Activated T-helper 17 cell treated with anti-CD3 and anti-CD28 coated beads, Interleukin-2, amount 50 U/mL, for 72 hours (primary cell): ENCODE data around the gene TMEM238L. TPM values are rescaled to one million over a fixed set of nuclear protein-coding genes. Genes with fewer than 3 reads are reported as not detected.

Experiments used
- ATAC-seq: fragments of 150-1000 bp; cut with Tn5 transposase; replicated peaks from 2 replicates; pipeline ENCODE4 v1.10.0; 2021; ENCODE audit warnings: mild to moderate bottlenecking, moderate library complexity
- H3K27ac Mint-ChIP-seq: one replicate; pipeline ENCODE4 v1.8.0; 2022; ENCODE audit warnings: mixed read lengths
- H3K27me3 Mint-ChIP-seq: one replicate; pipeline ENCODE4 v1.8.0; 2022; ENCODE audit warnings: mixed read lengths
- H3K36me3 Mint-ChIP-seq: one replicate; pipeline ENCODE4 v1.8.0; 2022; ENCODE audit warnings: low read depth, mild to moderate bottlenecking, mixed read lengths
- H3K4me1 Mint-ChIP-seq: one replicate; pipeline ENCODE4 v1.8.0; 2022; ENCODE audit warnings: mixed read lengths
- H3K4me3 Mint-ChIP-seq: one replicate; pipeline ENCODE4 v1.8.0; 2022; ENCODE audit warnings: mild to moderate bottlenecking, mixed read lengths
- H3K9me3 Mint-ChIP-seq: one replicate; pipeline ENCODE4 v1.8.0; 2022; ENCODE audit warnings: mixed read lengths
- total RNA-seq, 2 donors: library from RNA; stranded (reverse); gene quantifications; one replicate each; pipeline ENCODE4 v1.2.3, GENCODE V29; 2022

TMEM238L gene
- total RNA-seq, 2 donors from 2014 or later = not detected

GRCh38 chr17:10775058-10775457, 28.8 kb downstream of the TMEM238L start:
- ATAC-seq = no peak
- H3K9me3 Mint-ChIP-seq = peaks cover 15% of the 10 kb centered on the region
- H3K4me3 Mint-ChIP-seq = no peak overlapping the region
- H3K27ac Mint-ChIP-seq = no peak overlapping the region
- no peaks in the 10 kb centered on the region for H3K36me3 Mint-ChIP-seq
- no peaks in the 10 kb centered on the region for H3K4me1 Mint-ChIP-seq
- H3K27me3 Mint-ChIP-seq = peaks cover 6% of the 10 kb centered on the region

DNA sequence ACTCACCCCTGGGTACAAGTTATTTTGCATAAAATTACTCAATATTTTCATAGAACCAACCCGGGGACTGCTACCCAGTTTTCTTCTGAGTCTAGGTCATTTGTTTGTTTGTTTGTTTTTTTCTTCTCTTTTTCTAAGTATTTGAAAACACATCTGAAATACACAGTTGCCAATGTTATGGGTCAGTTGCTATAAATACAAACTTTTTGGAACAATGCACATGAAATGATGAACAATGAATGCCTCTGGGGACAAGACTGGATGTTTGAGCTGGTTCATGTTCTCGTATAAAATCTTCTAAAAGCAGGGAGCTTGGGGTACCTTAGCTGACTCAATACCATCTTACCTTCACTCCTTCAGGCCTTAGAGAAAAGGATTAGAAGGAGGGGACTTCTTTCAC, 30.5 kb downstream of the TMEM238L start:
- Mint-ChIP-seq H3K36me3 (no peaks in the 10 kb centered on the region), H3K4me1 (no peaks in the 10 kb centered on the region), H3K27ac (no peak overlapping the region), H3K4me3 (no peak overlapping the region), H3K27me3 (peaks cover 6% of the 10 kb centered on the region), H3K9me3 (peaks cover 15% of the 10 kb centered on the region)
- ATAC-seq = no peak

DNA sequence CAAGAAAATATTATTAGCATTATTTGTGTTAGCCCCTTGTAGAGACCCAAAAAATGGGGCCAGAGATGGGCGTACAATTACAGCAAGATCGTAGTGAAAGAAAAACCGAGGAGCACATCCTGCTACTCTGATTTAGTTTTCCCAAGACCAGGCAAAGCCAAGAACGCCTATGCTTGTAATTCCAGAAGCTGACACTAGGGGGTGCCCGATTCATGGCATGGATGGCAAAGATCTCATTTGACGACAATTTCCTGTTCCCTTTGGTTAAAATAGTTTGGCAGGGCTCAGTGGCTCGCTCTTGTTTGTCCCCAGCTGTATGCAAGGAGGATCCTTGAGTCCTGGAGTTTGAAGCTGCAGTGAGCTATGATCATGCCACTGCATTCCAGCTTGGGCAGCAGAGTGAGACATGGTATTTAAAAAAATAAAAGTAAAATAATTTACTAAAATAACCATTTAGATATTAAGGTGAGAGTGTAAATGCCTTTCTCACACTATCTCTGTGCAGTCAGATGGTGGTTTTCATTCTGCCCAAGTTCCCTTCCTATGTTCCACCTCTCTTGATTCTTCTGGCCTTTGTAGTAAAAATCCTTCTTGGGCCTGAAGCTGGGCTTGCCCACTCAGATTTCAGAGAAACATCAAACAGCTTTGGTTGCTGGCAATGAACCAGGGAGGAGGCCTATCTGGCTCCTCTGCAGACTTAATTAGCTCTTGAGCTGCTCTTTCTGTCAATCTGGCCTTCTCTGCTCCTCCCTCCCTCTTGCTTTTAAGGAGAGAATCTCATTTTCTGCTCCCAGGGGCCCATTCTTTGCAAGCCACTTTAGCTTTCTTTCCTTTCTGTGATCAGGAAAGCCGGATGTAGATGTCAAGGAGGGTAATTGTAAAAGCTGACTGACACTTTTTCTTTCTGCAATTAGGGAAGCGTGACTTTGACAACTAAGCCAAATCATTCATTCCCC, 31.2 kb downstream of the TMEM238L start:
- Mint-ChIP-seq H3K9me3 (peaks cover 15% of the 10 kb centered on the region), H3K4me1 (no peaks in the 10 kb centered on the region), H3K27ac (no peak overlapping the region), H3K27me3 (peaks cover 6% of the 10 kb centered on the region), H3K36me3 (no peaks in the 10 kb centered on the region), H3K4me3 (no peak overlapping the region)
- no peak for ATAC-seq

DNA sequence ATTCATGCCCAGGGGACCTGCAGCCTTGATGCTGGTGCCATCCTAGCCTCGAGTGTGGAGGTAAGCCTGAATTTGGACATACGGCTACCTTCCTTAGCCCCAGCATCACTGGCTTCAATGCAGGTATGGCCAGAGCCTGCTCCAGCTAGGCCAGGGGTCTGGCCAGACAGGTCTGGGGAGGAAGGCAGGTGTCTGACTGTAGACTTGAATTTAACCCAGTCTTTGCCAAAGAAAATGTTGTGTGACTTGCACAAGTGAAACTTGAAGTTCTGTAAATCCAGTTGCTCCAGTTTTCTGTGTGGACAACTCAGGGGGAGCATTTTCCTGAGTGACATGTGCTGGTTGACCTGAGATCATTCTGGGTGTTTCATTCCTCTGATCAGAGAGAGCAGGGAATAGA, 32.8 kb downstream of the TMEM238L start:
- no peaks in the 10 kb centered on the region for H3K4me1 Mint-ChIP-seq
- H3K27ac Mint-ChIP-seq = no peak overlapping the region
- peaks cover 6% of the 10 kb centered on the region for H3K27me3 Mint-ChIP-seq
- no peak for ATAC-seq
- H3K4me3 Mint-ChIP-seq = no peak overlapping the region
- H3K36me3 Mint-ChIP-seq = no peaks in the 10 kb centered on the region
- H3K9me3 Mint-ChIP-seq = peaks cover 15% of the 10 kb centered on the region

DNA sequence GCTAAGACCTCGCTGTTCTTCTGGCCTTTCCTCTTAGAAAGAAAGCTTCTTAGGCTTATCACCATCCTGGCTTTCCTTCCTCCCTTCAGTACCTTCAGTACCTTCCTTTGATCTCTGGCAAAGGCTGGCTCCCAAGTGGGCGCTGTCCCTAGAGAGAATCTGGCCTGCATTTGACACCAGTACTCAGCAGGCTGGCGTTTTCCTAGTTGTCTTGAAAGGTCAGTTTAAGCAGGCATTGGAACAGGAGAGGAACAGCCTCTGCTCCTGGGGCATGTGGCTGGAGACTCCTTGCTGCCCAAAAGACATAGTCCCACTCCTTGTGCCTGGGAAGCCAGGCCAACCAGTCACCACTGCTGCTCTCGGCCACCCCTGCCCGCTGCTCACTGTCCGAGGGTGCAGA, 34.1 kb downstream of the TMEM238L start:
- Mint-ChIP-seq H3K27ac (no peak overlapping the region), H3K27me3 (no peaks in the 10 kb centered on the region), H3K36me3 (no peaks in the 10 kb centered on the region), H3K4me3 (no peak overlapping the region), H3K4me1 (no peaks in the 10 kb centered on the region), H3K9me3 (peaks cover 9% of the 10 kb centered on the region)
- no peak for ATAC-seq

DNA sequence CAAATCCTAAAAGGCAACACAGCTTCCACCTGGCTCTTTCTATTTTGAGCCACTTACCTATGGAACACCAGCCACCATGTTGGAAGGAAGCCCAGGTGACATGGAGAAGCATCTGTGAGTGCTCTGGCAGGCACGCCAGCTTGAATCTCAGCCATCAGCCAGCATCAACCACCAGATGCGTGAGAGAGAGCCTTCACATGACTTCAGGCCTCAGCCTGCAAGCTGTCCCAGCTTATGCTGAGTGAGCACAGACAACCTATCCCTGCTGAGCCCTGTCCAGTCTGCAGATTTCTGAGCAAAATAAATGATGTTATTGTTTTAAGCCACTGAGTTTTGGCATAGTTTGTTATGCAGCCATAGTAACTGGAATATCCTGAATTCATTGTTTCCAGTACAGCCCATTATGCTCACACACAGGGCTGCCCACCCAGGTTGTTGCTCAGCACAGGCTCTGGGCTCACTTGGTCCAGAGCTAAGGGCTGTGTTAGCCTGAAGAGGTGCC, 35.1 kb downstream of the TMEM238L start:
- no peak for ATAC-seq
- Mint-ChIP-seq H3K4me3 (no peak overlapping the region), H3K9me3 (peaks cover 9% of the 10 kb centered on the region), H3K27me3 (no peaks in the 10 kb centered on the region), H3K27ac (no peak overlapping the region), H3K4me1 (no peaks in the 10 kb centered on the region), H3K36me3 (no peaks in the 10 kb centered on the region)

DNA sequence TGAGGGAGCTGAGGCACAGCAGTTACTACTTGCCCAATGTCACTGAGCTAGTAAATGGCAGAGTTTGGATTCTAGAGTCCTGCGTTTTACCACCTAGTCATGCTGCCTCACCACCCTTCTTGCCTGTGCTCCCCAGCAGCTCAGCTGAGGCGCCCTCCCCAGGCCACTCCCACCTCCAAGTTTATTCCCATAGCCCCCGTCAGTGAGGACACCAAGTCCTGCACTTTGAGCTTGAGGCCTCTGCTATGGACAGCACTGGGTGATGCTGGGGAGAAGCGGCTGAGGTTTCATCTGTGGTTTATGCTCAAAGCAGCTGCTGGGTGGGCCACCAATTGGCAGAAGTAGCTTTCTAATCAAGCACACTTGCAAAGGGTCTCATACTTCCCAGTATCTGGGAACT, 36.7 kb downstream of the TMEM238L start:
- H3K4me3 Mint-ChIP-seq = no peak overlapping the region
- H3K4me1 Mint-ChIP-seq = no peaks in the 10 kb centered on the region
- H3K36me3 Mint-ChIP-seq = no peaks in the 10 kb centered on the region
- H3K9me3 Mint-ChIP-seq = peaks cover 7% of the 10 kb centered on the region
- no peak overlapping the region for H3K27ac Mint-ChIP-seq
- no peaks in the 10 kb centered on the region for H3K27me3 Mint-ChIP-seq
- ATAC-seq = no peak

GRCh38 chr17:10762037-10762436, 41.9 kb downstream of the TMEM238L start:
- Mint-ChIP-seq H3K27me3 (no peaks in the 10 kb centered on the region), H3K27ac (no peak overlapping the region), H3K4me3 (no peak overlapping the region), H3K36me3 (no peaks in the 10 kb centered on the region), H3K4me1 (no peaks in the 10 kb centered on the region), H3K9me3 (no peaks in the 10 kb centered on the region)
- no peak for ATAC-seq

DNA sequence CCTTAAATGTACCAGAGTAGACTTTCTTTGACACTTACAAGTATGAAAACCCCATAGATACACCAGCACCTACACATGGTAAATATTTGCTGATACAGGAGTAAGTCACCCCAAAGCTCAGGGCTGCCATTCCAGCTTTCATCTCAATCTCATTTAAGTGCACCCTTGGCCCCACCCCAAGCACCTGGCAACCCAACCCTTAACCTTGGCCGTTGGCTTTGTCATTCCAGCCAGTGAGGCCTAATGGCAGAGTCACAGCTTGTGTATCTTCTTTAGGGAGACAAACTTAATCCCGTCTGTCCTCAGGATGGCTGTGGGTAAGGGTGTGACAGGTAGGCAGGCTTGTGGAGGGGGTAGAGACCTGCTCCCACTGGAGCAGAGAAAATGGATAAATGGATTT, 42.6 kb downstream of the TMEM238L start:
- H3K36me3 Mint-ChIP-seq = no peaks in the 10 kb centered on the region
- H3K27me3 Mint-ChIP-seq = no peaks in the 10 kb centered on the region
- H3K9me3 Mint-ChIP-seq = no peaks in the 10 kb centered on the region
- H3K4me1 Mint-ChIP-seq = no peaks in the 10 kb centered on the region
- ATAC-seq = no peak
- no peak overlapping the region for H3K4me3 Mint-ChIP-seq
- no peak overlapping the region for H3K27ac Mint-ChIP-seq

DNA sequence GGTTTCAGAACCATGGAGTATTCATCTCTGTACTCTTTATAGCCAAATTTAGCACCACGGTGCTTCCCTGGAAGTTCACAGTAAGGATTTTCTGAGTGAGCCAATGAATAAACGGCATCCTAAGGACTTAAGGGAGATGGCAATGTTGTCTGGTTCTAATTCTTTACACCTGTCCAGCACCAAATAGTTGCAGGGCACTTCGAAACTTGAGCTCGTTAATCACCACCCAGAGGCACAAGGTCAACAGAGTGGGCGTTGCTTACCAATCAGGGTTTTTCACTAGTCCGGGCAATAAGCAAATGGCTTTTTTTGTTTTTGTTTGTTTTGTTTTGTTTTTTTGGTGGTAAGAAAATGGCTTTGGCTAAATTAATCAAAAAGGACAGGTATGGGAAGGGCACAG, 45.8 kb downstream of the TMEM238L start:
- no peak for ATAC-seq
- Mint-ChIP-seq H3K27ac (no peak overlapping the region), H3K4me3 (no peak overlapping the region), H3K27me3 (no peaks in the 10 kb centered on the region), H3K4me1 (no peaks in the 10 kb centered on the region), H3K9me3 (no peaks in the 10 kb centered on the region), H3K36me3 (no peaks in the 10 kb centered on the region)

DNA sequence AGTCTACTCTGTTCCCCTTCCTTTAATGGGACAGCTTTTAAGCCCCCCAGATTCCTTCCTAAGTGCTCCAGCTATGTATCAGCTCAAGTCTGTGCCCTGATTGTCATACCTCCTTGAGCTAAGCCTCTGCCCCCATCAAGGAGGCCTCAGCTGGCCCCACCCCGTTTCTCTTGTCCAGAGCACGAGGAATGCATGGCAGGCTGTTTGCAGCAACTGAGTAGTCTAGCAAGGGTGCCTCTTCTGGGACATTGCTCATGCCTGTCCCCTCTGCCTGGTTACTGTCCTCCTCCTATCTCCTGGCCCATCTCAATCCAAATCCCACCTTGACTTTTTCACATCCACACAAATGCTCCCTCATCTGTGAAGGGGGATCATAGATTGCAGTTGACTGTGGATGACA, 46.3 kb downstream of the TMEM238L start:
- H3K27me3 Mint-ChIP-seq = no peaks in the 10 kb centered on the region
- H3K27ac Mint-ChIP-seq = no peak overlapping the region
- H3K4me1 Mint-ChIP-seq = no peaks in the 10 kb centered on the region
- no peaks in the 10 kb centered on the region for H3K9me3 Mint-ChIP-seq
- no peaks in the 10 kb centered on the region for H3K36me3 Mint-ChIP-seq
- no peak overlapping the region for H3K4me3 Mint-ChIP-seq
- no peak for ATAC-seq

DNA sequence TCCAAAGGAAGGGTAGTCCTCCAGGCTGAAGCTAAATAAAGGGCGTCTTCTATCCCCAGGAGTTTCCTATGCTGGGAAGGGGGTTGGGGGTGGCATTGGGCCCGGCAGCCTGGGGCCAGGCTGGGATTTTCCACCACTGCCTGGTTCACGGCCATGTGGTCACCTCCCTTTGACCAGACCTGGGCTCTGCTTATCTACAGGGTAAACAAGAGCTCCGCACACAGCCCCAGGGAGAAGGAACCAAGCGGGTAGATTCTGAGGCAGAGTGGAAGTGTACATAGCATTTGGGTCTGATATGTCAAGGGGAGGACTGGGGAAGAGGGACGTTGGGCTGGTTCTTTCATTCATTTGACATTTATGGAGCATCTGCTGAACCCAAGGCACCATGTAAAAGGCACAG, 46.8 kb downstream of the TMEM238L start:
- Mint-ChIP-seq H3K27me3 (no peaks in the 10 kb centered on the region), H3K4me1 (no peaks in the 10 kb centered on the region), H3K27ac (no peak overlapping the region), H3K4me3 (no peak overlapping the region), H3K9me3 (no peaks in the 10 kb centered on the region), H3K36me3 (no peaks in the 10 kb centered on the region)
- ATAC-seq = no peak

- H3K9me3 Mint-ChIP-seq = no peaks in the 10 kb centered on the region
- no peak overlapping the region for H3K27ac Mint-ChIP-seq
- no peaks in the 10 kb centered on the region for H3K4me1 Mint-ChIP-seq
- no peaks in the 10 kb centered on the region for H3K36me3 Mint-ChIP-seq
- no peak overlapping the region for H3K4me3 Mint-ChIP-seq
- no peaks in the 10 kb centered on the region for H3K27me3 Mint-ChIP-seq
- no peak for ATAC-seq
Observed at GRCh38 chr17:10756619-10757018, 47.3 kb downstream of the TMEM238L start.

DNA sequence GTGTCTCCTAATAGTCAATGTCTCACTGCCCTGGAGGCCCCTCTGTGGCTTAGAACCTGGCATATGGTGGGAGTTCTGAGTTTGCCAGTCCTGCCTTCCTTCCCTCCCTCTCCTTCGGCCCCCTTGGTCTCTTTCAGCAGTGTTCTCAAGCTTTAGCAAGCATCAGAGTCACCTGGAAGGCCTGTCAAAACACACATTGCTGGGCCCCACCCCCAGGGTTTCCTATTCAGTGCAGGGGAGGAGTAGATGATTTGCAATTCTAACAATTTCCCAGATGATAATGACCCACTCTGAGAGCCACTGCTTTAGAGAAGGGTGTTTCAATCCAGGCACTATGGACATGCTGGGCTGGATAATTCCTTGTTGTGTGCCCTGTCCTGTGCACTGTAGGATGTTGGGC, 47.7 kb downstream of the TMEM238L start:
- ATAC-seq = no peak
- no peaks in the 10 kb centered on the region for H3K36me3 Mint-ChIP-seq
- H3K4me3 Mint-ChIP-seq = no peak overlapping the region
- peak overlapping the region; percentile 4 for H3K27ac Mint-ChIP-seq
- H3K27me3 Mint-ChIP-seq = no peaks in the 10 kb centered on the region
- H3K4me1 Mint-ChIP-seq = no peaks in the 10 kb centered on the region
- H3K9me3 Mint-ChIP-seq = no peaks in the 10 kb centered on the region

GRCh38 chr17:10755592-10756127, 48.2 kb downstream of the TMEM238L start:
- Mint-ChIP-seq H3K36me3 (no peaks in the 10 kb centered on the region), H3K9me3 (no peaks in the 10 kb centered on the region), H3K4me1 (no peaks in the 10 kb centered on the region), H3K27me3 (no peaks in the 10 kb centered on the region), H3K4me3 (no peak overlapping the region), H3K27ac (peak overlapping the region; percentile 4)
- no peak for ATAC-seq
